HG03196 (cell line): Measurements from ENCODE around the gene RPL27.
"Not testable (repeated sequence)": the region's sequence is repeated elsewhere in the genome, so short reads cannot be mapped to it uniquely, and the experiment has no call there.

Experiments
- ATAC-seq: cut with Tn5 transposase; IDR thresholded peaks from one replicate; pipeline ENCODE4 v1.9.1; 2021; ENCODE audit not compliant: unreplicated experiment

The RPL27 gene

DNA sequence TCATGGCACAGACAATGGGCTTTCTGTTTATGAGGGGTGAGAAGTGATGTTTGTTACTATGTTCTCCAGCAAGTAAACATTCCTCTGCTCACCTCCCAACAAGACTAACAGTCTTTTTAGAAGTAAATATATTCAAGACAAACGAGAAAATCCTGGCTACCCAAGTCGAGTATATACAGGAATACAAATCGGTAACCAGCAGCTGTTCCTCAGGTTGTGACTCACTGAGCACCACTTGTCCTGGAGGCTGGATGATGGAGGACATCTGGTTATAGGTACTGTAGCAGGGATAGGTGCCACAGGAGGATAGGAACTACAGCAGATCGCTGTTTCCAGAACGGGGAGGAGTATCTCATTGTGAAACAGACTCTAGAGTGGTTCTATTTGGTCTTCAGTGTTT is 5.3 kb upstream of the RPL27 start:
- no peak for ATAC-seq

DNA sequence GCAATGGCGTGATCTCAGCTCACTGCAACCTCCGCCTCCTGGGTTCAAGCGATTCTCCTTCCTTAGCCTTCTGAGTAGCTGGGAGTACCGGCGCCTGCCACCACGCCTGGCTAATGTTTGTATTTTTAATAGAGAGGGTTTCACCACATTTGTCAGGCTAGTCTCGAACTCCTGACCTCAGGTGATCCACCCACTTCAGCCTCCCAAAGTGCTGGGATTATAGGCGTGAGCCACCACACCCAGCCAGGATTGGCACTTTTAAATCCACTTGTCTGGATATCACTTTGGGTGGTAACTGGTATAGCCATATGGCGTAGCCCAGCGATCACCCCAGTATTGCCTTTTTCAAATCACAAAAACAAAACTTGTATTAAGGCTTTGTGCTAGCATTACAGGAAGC is 4.3 kb upstream of the RPL27 start:
- not testable (repeated sequence) for ATAC-seq

DNA sequence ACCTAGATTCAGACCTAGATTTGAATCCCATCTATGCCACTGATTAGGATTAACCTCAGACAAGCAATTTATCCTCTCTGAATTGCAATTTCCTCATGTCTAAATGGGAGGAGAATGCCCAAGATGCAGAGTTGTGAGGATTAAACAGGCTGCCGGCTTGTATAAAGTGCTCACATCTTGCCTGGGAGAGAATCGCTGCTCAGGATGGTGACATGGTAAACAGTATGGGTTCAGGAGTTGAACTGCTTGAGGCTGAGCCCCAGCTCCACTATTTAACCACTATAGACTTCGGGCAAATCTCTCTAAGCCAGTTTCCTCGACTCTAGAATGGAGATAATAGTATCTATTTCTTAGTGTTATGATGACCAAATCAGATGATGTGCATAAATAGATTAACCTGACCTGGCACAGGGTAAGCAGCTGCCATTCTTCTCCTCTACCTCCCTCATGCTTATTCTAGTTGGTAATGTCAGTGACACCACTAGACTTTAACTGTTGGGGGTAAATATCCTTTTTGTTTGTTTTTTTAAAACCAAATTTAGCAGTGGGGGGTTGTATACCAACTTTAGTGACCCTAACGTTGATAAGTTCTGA is 732 bp upstream of the RPL27 start:
- ATAC-seq: no peak

DNA sequence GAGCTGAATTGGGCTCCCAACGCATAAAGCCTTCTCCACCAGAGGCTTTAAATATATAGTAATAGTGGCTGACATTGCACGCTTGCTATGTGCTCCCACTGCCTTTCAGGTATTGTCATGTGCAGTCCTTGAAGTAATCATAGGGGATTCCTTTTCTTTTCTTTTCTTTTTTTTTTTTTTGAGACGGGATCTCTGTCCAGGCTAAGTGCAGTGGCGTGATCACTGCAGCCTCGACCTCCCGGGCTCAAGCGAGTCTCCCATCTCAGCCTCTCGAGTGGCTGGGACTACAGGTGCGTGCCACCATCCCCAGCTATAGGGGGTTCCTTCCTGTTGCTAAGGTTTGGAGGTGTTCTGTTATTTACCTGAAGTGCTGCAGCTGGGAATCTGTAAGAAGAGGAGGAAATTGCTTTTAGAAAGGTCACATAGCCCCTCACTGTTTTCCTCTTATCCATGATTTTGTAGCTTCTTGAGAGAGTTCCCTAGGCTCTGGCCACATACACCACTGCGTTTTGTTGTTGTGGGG is 845 bp downstream of the RPL27 start:
- ATAC-seq: no peak

DNA sequence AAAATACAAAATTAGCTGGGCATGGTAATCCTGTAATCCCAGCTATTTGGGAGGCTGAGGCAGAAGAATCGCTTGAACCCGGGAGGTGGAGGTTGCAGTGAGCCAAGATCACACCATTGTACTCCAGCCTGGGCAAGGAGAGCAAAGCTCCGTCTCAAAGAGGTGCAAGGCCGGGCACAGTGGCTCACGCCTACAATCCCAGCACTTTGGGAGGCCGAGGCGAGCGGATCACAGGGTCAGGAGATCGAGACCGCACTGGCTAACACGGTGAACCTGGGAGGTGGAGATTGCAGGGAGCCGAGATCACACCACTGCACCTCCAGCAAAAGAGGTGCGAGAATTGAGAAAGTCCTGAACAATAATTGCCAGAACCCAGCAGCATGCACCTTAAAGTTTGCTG is 2.7 kb downstream of the RPL27 start:
- not testable (repeated sequence) for ATAC-seq

DNA sequence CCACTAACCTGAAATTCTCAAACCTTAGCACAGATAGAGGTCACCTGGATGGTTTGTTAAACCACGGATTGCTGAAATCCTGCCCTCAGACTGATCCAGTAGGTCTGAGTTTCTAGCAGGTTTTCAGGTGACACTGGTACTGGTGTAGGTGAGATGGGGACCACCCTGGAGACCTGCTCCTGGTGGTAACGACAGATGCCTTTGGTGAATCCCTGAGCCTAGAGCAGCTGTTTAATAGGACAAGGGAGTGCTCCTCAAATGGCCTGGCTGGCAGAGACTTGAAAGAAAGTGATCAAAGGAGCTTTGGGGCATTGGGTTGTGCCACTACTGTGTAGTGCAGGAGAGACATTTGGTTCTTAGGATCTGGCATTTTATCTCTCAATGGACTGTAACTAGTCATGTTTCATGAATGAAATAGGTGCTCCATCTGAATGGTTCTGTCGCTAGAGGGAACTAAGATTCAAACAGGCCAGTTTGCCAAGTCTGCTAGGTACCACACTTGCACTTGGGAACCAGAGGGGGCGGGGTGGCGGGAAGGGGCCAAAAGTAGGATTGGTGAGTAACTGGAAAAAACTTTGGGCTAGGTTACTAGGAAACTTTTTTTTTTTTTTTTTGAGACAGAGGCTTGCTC is 5.4 kb downstream of the RPL27 start:
- ATAC-seq: no peak

DNA sequence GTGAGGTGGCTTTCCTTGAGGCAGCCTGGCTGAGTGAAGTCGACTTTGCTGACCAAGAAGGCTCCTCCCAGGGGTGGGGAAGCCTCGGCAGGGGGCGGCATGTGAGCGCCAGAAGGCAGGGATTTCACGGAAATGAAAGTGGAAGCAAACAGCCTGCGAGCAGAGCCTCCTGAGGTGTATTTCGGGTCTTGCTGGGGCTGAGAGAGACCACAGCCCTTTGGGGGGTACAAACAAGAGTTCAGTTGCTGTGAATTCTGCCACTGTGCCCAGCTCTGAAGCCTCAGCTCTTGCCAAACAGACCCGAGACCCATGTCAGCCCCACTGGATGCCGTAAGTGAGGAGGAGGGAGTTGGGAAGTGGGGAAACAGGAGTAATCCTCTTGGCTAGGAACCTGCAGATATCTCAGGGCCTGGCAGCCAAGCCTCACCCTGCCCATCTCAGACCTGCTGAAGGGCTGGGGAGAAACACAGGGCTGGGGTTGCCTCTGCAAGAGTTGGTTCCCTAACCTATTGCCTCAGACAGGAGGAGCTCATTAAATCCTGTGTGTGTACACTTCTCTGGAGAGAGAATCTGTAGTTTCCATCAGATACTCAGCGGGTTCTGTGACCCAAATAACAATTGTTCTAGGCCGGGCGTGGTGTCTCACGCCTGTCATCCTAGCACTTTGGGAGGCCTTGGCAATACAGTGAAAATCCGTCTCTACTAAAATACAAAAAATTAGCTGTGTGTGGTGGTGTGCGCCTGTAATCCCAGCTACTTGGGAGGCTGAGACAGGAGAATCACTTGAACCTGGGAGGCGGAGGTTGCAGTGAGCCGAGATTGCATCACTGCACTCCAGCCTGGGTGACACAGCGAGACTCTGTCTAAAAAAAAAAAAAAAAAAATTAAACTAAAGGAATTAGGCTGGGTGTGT is 8.7 kb downstream of the RPL27 start, which contains the start of gene IFI35:
TSS of gene IFI35 (plus strand) at position 146 of the 913 bp plus-strand sequence. CDS start at position 310, 164 bp downstream.
- peak; percentile 83 for ATAC-seq

DNA sequence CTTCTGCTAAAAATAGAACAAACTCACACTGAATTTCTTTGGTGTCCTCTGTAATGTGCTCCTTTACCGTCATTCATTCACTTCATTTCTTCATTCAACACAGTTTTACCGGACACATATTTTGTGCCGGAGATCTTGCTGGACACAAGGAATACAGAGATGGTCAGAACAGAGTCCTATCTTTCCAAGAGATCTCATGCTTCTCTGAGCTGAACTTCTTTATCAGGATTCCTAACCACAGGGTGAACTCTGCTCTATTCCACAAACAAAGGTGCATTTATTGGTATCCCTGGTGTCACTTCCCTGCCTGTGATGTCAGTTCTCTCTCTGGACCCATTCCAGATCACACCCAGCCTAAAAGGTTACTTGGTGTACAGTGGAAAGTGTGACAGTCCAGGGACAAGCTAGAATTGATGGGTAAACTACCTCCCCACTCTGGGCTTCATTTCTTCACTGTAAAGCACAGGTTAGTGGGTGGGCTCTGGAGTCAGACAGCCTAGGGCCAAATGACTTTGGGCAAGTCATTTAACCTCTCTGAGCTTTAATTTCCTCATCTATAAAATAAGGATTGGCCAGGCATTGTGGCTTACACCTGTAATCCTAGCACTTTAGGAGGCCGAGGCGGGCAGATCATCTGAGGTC is 12.6 kb downstream of the RPL27 start:
- ATAC-seq: no peak

DNA sequence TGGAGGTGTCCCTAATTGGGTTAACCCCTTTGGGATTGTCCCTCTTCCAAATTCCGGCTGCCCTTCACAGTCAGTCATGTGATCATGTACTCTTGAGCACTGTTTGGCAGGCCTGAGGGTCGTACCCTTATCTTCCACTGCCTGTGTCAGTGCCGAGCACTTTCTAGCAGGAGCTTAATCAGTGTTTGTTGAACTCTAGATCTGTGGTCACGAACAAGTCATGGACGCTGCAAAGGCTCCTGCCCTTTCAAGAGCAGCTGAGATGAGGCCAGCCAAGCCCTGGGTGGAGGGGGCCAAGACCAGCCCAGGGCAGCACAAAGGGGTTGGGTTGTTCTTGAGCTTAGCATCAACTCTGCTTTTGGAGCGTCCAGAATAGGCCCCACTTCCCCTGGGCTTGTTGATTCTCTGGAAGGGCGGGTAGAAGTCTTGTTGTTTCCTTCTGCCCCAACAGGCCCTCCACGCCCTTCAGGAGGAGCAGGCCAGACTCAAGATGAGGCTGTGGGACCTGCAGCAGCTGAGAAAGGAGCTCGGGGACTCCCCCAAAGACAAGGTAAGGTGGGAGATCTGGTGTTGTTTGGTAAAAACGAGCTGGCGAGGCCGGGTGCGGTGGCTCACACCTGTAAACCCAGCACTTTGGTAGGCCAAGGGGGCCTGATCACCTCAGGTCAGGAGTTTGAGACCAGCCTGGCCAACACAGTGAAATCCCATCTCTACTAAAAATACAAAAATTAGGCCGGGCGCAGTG is 13.7 kb downstream of the RPL27 start:
- ATAC-seq: no peak

DNA sequence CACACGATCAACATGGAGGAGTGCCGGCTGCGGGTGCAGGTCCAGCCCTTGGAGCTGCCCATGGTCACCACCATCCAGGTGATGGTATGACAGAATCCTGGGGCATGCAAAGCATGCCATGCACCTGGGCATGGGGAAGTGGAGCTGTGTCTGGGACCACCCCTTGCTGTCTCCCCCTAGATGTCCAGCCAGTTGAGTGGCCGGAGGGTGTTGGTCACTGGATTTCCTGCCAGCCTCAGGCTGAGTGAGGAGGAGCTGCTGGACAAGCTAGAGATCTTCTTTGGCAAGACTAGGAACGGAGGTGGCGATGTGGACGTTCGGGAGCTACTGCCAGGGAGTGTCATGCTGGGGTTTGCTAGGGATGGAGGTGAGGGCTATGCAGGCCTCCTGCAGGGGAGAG is 15.1 kb downstream of the RPL27 start:
- ATAC-seq: no peak

DNA sequence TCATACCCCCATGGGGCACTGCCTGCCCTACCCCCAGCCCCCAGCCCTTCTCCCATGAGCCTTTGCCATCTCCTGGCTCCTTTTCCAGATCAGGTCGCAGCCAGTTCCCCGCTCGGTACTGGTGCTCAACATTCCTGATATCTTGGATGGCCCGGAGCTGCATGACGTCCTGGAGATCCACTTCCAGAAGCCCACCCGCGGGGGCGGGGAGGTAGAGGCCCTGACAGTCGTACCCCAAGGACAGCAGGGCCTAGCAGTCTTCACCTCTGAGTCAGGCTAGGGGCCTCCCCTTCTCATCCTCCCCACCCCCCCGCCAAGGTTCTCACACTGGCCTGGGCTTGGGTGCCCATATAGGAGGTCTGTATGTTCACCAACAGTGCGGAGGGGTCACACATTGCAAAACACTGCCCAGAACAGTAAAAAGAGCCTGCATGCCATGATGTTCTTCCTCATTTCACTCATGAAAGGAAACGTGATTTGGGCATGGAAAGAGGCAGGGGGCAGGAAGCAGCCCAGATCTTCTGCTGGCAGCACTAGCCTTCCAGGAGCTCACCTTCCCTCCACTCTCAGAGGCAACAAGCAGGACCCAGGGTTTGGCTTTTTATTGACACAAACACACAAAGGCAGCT is 15.9 kb downstream of the RPL27 start:
- ATAC-seq: no peak

DNA sequence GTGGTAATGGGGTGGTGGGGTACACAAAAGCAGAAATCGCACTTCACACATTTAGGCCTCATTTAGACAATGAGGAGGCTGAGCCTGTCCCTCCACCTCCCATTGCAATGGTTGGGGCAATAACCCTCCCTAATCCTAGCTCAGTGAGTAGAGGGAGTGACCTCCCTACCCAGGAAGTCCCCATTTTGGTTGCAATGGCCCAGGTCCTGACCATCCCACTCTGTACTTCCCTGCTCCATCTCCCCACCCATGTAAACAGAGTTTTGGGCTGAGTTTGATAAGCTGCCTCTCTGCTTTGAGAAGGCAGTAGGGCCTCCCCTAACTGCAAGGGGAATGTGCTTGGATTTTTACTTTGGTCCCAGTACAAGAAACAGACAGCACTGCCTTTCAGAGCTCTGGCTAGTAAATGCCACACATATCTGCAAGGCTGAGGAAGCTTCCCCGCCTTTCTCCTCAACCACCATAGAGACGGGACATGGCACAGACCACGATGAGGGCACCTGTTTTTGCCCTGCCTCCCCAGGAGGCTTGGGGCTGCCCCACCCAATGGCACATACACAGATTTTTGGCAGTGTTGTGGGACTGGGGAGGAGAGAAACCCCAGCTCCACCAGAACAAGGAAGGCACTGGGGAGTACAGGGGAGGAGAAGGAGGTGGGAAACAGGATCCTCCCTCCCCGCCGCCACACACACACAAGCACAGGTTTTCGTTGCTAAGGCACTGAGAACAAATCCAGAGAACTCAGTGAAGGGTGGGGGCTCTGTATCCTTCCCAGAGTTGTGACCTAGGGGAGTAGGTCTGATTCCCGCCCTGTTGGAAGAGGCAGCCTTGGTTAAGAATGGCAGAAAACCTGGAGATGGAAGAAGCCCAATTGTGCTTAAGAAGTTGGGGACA is 16.7 kb downstream of the RPL27 start:
- no peak for ATAC-seq

DNA sequence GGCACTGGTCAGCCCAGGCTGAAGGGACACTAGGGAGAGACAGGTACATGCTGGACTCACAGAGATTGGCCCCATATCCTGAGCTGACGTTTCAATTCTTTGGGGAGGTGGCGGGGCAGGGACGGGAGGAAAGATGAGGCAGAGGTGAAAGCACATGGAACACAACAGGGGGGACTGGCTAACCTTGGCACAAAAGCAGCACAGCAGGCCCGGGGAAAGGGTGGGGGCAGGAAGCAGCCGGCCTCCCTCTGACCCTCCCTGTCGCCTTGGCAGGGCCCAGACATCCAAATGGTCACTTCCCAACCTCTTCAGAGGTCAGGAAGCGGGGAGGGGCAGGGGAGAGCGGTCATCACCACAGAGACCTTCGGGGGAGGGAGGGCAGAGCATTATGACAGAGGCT is 17.4 kb downstream of the RPL27 start:
- ATAC-seq: no peak

DNA sequence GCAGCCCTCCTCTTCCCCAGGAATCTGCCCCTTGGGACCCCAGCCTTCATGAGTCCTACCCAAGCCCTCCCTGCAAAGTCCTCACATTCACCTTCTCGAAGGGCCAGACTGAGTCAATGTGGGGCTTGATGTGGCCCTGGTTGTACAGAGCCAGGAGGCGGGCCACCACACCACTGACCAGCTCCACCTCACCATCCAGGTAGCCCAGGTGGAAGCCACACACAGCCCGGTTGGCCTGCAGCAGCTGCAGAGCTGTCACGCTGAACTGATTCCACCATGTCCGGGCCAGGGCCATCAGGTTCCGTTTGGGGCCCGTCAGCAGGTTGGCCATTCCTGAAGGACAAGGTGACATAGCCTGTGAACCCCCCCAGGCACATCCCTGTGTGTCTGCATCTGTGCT is 18.0 kb downstream of the RPL27 start:
- no peak for ATAC-seq

DNA sequence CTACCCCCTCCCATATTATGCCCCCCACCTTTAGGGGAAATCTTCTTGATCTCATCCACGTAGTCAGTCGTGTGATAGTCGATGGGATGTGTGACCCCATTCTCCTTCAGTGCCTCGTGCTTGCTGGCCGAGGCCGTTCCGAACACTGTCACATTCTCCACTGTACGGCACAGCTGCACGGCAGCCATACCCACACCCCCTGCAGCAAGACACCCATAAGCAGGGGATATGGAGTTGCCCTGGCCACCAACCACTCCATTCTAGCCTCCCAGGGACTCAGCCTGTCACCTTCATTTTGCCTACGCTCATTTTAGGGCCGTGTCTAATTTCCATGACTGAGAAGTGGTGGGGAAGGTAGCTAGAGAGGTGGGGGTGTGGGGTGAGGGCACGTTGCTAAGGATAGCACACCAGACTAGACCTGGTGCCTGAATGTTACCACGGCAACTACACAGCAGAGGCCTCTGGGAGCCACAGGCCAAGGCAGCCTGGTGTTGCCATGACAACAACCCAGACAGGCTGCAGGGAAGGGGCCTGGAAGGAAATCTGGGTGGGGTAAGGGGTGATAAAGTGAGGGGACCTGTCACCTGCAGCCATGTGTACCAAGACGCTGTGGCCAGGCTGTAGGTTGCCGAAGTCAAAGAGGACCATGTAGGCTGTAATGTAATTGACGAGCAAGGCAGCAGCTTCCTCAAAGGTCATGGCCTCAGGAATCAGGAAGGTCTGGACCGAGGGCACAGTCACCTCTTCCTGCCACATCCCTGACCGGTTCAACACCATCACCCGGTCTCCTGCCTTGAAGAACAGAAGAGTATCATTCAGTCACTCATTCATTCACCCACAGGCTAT is 20.0 kb downstream of the RPL27 start:
- no peak for ATAC-seq

DNA sequence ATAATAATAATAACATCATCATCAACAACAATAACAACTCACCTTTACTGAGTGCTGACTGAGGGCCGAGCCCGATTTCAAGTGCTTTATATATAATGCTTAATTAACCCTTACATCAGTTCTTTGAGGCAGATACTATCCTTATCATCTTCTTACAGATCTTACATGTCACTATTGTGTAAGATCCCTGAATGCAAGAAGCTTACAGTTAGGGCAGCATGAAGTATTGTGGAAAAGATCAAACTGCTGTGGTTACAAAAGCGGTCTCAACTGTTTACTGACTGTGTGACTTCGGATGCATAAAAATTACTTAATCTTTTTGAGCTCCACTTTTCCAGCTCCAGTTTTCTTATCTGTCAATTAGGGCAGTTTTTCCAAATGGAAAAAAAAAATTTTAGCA is 20.7 kb downstream of the RPL27 start:
- no peak for ATAC-seq

DNA sequence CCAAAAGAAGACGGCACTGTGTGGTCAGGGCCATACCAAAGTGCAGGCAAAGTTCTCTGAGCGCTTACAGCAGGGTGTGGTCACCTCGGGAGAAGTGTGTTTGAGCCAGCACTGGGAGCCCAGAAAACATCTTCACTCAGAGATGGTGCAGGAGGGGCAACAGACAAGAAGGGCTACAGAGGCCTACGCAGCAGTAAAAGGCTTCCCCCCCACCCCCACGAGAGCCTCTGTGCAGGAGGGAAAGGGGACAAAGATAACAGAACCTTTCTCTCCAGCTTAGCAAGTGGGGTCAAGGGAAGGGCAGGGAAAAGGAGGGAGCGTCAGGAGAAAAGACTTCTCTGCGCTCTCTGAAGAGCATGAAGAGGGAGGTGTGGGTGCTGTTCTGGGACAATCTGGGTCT is 21.2 kb downstream of the RPL27 start:
- no peak for ATAC-seq

DNA sequence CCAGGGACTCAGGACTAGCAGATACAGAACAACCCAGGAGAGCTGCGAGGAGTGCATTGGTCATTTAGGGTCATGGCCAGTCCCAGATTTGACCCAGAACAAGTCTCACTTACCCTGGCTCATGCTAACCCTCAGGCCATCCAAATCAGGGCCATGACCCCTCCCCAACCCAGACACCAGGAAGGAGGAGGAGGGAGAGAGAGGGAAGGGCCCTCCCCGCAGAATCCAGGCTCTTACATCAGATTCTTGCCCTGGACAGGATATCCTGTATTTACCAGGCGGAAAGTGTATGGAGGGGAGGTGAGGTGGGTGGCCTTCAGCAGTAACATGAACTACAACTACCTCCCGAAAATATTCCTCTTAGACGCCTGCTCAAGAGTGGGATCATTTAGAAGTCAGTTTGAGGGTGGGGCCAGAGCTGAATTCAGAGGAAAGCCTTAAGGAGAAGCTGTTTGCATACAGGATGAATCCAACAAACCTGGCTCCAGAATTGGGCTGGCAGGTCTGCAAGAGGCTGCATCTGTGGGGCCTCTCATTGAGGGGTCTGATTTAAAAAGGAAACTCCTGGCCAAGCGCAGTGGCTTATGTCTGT is 21.9 kb downstream of the RPL27 start:
- no peak for ATAC-seq
